ENCODE data around the gene STK40.

The STK40 gene

DNA sequence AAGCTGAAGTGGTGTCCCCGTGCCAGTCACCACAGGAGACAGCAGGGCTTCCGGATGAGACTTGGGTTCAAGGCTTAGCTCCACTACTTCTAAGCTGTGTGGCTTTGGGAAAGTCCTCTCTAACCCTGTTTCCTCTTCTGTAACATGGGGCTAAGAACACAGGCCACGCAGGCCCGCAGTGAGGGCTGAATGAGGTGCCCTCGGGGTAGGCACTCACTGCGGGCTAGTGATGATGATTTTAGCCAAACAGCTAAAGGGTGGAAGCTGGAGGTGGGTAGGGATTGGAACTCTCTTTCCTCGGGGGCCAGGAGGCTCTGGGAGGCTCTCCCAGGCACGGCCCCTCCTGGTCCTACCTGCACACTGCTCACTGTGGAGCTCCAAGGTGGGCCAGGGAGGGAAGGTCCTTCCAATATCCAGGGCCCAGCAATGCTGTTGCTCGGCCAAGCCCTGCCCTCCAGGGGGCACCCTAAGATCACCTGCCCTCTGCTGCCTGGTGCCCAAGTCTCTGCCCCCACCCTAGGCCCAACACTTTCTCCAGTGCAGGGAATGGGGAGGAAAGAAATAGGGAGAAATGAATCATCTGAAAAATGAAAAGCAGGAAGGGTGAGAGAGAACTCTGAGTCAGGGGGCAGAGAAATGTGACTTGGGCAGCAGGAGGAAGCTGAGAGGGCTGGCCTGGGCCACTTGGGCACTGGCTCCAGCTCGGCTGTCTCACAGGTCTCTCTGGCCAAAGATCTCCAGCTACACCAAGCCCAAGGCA, 43.1 kb downstream of the STK40 start:
- peak; percentile 52 for DNase-seq

DNA sequence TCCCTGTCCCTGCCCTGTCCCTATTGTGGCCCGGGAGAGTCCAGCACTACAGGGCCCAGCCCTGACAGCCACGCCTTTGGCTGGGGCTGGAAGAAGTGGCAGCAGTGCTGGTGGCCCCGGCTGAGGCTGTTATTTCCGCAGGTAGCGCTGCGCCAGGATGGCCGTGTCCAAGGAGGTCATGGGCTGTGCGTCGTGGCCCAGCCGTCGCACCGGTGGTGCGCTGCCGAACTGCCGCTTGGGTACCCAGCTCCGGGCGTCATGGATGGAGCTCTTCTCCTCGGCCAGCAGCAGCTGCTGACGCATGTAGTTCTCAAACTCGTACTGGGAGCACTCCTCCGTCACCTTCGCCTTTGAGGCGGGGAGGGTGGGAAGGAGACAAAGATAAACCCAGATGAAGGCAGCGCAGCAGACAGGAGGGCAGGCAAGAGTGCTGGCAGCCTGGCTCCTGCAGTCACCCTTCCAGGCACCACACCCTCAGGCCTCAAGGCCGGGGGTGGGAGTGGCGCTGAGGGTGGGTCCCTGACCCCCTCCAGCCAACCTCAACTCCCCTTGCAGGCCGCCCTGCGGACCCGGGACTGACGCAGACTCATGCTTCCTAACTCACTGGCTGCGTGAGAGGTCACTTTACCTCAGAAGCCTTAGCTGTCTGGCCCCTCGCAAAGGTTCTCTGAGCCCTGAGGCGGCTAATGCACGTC, 44.0 kb downstream of the STK40 start:
- DNase-seq = no peak

DNA sequence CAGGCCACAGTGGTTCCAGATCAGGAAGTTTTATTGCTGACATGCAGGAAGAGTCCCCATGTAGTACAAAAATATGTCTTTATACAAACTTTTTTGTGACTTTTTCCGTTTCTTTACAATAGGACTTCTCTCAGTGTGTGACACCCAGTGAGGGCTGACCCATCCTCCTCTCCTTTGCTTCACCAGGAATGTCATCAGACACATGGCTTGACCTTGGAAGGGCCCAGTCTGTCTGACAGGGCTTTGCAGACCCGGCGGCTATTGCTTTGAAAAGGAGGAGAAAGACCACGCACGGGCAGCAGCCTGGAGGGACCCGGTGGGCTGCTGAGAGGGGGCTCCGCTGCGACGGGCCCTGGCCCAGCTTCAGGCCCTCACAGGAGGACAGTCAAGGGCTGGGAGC, 46.1 kb downstream of the STK40 start:
- no peak for DNase-seq

GRCh38 chr1:36339215-36339614, 46.5 kb downstream of the STK40 start:
- DNase-seq = no peak

GRCh38 chr1:36337830-36338229, 47.9 kb downstream of the STK40 start:
- no peak for DNase-seq

DNA sequence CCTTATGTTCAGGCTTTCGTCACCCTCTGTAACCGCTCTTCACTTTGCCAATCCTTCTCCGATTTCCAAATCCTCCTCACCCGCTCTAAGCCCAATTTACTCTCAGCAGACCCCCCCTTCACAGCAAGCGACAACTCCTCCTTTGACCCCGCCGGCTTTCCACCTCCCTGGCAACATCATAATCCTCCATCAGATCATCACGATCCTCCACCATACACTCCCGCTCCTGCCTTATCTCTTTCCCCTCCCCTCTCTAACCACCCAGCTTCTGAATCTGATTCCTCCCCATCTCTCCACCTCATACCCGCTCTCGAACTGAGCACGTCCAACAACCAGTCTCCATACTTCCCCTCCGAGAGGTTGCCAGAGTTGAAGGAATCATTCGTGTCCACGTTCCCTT, 54.8 kb downstream of the STK40 start:
- DNase-seq = no peak

GRCh38 chr1:36329817-36330216, 55.9 kb downstream of the STK40 start:
- DNase-seq = no peak

GRCh38 chr1:36328713-36329112, 57.0 kb downstream of the STK40 start:
- DNase-seq = no peak

DNA sequence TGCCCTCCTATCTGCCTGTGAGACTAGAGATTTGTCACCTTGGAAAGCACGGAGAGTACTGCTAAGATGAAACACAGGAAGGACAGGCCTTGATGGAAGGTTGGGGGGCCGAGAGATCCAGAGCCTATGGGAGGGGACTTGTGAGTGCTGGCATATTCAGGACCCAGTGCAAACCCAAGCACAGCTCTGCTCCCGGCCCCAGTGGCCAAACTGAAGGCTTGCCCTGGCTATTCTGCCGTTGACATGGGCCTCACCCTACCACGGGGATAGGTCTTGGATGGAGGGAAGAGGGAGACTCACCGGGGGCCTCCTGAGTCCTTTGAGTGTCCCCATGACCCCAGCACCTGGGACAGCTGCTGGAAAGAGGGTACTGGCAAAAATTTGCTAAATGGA, 57.6 kb downstream of the STK40 start:
- DNase-seq = no peak

- no peak for DNase-seq
These were observed 58.2 kb downstream of the STK40 start for GRCh38 chr1:36327421-36328087.

GRCh38 chr1:36326499-36326898, 59.2 kb downstream of the STK40 start:
- no peak for DNase-seq

- DNase-seq = no peak
These were observed 61.4 kb downstream of the STK40 start for GRCh38 chr1:36324353-36324703.

DNA sequence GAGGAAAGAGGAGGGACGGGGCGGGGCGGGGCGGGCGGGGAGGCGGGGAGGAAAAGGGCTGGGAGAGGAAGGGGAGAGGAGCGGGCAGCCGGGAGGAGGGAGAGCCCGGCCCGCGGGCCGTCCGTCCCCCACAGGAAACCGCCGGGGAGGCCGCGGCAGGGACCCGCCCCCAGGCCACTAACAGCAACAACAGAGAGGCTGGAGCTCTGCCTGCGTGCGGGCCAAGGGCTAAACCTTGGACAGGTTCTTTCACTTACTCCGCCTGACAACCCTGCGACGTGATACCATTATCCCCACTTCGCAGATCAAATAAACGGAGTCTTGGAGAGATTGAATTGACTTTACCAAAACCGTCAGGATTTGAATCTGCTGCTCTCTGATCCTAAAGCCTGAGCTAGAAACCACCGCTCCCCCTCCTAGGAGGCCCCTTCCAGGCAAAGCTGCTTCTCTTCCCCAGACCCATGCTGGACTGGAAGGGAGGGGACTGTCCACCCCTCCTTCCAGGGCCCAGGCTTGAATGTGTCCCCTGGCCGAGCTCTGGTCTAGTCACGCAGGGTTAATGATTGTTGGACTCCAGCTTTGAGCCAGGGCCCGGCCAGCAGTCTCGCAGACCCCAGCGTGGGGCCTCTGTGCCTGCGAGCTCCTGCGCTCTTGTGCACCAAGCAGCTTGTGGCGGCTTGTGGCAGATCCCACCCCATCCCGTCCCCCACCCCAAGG, 61.9 kb downstream of the STK40 start, which contains the start of gene EVA1B:
Gene EVA1B, minus strand, starts transcription at position 10 of the 717 bp plus-strand sequence. CDS start 608 bp downstream, outside the sequence.
- DNase-seq = peak; percentile 27

DNA sequence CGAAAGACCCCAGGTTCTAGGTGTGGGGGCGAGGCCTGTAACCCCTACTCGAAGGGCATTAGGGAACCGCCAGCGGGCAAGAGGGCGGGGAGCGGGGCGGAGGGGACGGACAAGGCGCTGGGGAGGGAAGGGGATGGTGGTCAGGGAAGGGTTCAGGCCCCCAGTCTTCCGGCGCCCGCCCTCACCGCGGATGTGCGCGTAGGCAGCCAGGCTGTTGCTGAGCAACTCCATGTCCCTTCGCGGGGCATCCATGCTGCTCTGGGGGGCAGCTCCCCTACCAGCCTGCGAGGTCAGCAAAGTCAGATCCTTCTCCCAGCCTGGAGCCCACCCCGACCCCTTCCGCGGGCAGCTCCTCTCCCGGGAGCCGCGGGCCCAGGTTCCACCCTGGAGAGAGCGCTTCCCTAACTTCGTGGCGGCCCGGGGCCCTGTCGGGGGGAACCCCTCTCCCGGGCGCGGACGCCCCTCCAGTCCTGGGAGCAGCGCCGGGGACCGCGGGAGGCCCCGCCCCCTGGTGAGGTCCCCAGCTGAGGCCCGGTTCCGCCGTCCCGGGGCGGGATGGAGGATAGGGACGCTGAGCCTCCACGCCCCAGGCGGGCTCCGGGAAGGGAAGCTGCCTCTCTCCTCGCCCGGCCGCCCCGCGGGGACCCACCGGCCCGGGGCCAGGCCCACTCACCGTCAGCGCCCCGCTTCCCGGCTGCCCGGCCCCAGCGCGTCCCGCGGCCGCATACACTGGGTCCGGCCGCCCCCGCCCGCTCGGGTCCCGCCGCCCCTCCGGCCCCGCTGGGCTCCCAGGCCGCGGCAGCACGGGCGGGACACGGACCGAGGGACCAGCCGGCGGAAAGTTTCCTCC, 62.7 kb downstream of the STK40 start:
- no peak for DNase-seq

DNA sequence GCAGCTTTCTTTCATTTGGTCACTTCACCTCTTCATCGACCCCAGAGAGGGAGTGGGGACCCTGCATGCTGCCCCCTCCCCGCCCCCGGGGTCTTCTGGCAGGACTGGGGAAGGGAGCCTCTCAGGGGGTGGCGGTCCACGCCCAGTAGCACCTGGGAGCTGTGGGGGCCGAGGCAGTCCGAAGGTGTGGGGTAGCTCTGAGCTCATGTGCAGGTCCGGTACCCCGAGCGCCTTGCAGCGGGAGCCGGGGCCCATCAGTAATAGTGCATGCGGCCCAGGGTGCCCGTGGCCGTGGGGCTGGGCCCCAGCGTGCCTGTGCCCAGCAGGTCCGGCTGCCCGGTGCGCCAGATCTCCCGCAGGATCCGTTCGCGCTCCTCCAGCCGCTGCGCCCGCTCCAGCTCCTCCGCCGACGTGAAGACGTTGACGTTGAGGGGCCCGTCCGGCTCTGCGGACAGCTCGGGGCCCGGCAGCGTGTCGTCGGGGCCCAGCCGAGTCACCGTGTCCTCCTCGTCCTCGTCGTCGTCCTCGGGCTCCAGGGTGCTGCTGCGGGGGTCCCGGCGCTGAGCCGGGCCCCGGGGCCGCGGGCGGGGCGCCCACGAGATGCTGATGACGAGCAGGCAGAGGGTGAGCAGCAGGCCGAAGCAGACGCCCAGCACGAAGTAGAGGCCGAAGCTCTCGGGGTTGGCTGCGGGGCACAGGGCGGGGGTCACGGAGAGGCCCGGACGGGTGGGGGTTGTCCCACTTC, 63.5 kb downstream of the STK40 start:
- DNase-seq = no peak

- DNase-seq = peak; percentile 40
These were observed 64.4 kb downstream of the STK40 start for GRCh38 chr1:36321119-36321951.

DNA sequence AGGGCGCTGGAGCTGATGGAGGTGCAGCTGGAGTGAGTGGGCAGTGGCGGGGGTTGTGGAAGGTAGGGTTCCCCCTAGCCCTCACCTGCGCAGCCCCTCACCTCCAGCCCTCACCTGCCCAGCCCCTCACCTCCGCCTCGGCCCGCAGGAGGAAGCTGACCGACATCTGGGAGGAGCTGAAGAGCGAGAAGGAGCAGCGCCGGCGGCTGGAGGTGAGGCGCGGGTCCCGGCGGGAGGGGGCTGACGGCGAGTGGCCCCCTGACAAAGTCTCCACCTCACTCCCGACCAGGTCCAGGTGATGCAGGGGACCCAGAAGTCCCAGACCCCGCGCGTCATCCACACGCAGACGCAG, 65.0 kb downstream of the STK40 start:
- DNase-seq = no peak

DNA sequence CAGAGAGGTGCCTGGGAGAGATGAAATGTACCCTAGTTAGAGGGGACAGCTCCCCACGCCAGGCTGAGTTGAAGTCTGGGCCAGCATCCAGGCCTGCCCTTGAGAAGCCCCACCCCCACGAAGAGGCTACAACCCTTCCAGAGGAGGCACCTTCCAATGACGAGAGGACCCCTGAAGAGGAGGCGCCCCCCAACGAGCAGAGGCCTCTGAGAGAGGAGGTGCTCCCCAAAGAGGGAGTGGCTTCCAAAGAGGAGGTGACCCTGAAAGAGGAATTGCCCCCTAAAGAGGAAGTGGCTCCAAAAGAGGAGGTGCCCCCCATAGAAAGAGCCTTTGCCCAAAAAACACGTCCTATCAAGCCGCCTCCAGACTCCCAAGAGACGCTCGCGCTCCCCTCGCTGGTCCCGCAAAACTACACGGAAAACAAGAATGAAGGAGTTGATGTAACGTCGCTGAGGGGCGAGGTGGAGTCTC, 65.4 kb downstream of the STK40 start:
- DNase-seq = no peak

GRCh38 chr1:36309397-36309796, 76.3 kb downstream of the STK40 start:
- DNase-seq = no peak

DNA sequence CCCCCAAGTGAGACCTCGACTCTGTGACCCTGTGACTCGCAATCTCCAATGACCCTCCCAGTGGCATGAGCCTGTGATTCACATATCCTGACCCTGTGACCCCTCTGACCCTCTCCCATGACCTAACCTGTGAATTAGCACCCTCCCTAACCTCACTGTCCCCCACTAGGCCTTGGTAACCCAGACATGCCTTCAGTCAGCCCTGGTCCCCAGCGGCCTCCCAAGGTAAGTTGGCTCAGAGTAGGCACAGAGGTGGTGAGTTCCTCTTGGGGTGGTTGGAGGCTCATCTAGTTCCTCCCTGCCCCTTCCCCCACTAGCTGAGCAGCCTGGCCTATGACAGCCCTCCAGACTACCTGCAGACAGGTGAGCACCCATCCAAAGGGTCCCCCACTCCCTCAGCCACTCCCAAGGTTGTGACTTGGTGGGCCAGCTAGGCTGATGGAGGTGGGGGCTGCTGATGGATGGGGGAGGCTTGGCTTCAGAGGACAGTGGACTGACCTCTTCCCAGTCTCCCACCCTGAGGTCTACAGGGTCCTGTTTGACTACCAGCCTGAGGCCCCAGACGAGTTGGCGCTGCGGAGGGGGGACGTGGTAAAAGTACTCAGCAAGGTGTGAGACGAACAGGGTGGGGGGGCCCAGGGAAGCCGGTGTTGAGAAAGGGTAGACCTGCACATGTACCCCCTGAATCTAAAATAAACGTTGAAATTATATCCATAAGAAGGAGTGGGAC, 78.0 kb downstream of the STK40 start:
- DNase-seq = no peak

Measured in stimulated activated CD4-positive, alpha-beta T cell treated with anti-CD3 and anti-CD28 coated beads, Interleukin-12 subunit alpha, Interleukin-12 subunit beta, amount 100 ng/mL, for 4 hours (primary cell).